H1 (cell line): Measurements from ENCODE around the gene SNF8. TPM values are rescaled to one million over a fixed set of nuclear protein-coding genes. Genes with fewer than 3 reads are reported as not detected.

Experiments
- CTCF ChIA-PET: fragments of 300-600 bp; sonication (Branson Sonifier 250); formaldehyde crosslinking; loops from one replicate; lab custom pipeline; 2021; ENCODE audit not compliant: partially characterized antibody; lab: Charles Lee
- POLR2A ChIA-PET: fragments of 300-600 bp; sonication (Branson Sonifier 250); formaldehyde crosslinking; loops from one replicate; lab custom pipeline; 2021; ENCODE audit warnings: inconsistent platforms; ENCODE audit not compliant: partially characterized antibody; lab: Charles Lee
- DNase-seq, 2 experiments: peaks; one replicate each; pipeline versions ENCODE4 v3.0.0 to v3.0.0-alpha.2; 2010 to 2022; ENCODE audit warnings: low spot score in 2 of 2, low read depth in 1 of 2, mixed read lengths in 1 of 2
- FAIRE-seq: peaks from 2 replicates; lab custom pipeline; 2011; peaks lifted over from hg19 to GRCh38; lab: Jason Lieb, UNC
- H2AFZ ChIP-seq: 2 replicates; pipeline ENCODE4 v1.8.1; 2012; ENCODE audit warnings: low read length, inconsistent platforms
- H2AK5ac ChIP-seq: 2 replicates; pipeline ENCODE4 v1.6.1; 2013; ENCODE audit warnings: low read depth, low read length
- H2BK120ac ChIP-seq: replicated peaks from 2 replicates; pipeline ENCODE3; 2013; ENCODE audit warnings: low read depth, low read length, inconsistent platforms
- H2BK12ac ChIP-seq: 2 replicates; pipeline ENCODE4 v1.6.1; 2013; ENCODE audit warnings: low read depth, low read length
- H2BK15ac ChIP-seq: 2 replicates; pipeline ENCODE4 v1.6.1; 2013; ENCODE audit warnings: low read length
- H2BK20ac ChIP-seq: 2 replicates; pipeline ENCODE4 v1.6.1; 2013; ENCODE audit warnings: low read length
- H2BK5ac ChIP-seq: 2 replicates; pipeline ENCODE4 v1.6.1; 2013; ENCODE audit warnings: low read depth, low read length
- H3K14ac ChIP-seq: 2 replicates; pipeline ENCODE4 v1.6.1; 2013; ENCODE audit warnings: inconsistent platforms; ENCODE audit not compliant: insufficient read length
- H3K18ac ChIP-seq: 2 replicates; pipeline ENCODE4 v1.6.1; 2013; ENCODE audit warnings: low read length; ENCODE audit errors: extremely low read depth
- H3K23ac ChIP-seq: 2 replicates; pipeline ENCODE4 v1.6.1; 2013; ENCODE audit warnings: inconsistent platforms; ENCODE audit not compliant: insufficient read length
- H3K23me2 ChIP-seq: 2 replicates; pipeline ENCODE4 v1.6.1; 2013; ENCODE audit warnings: low read depth, low read length
- H3K27ac ChIP-seq: 2 replicates; pipeline ENCODE4 v1.6.1; 2011; ENCODE audit warnings: low read depth, low read length, inconsistent platforms
- H3K27me3 ChIP-seq, 4 experiments: replicated peaks in 1 of 4; 1 replicate in 1 of 4; 2 replicates in 3 of 4; pipeline versions ENCODE4 v1.6.1 to v1.8.1; 2011 to 2013; ENCODE audit warnings: low read length in 3 of 4, mild to moderate bottlenecking in 3 of 4, inconsistent platforms in 2 of 4, mixed read lengths in 2 of 4, moderate library complexity in 1 of 4; ENCODE audit not compliant: control insufficient read depth in 3 of 4, insufficient read depth in 3 of 4; ENCODE audit errors: extremely low read depth in 1 of 4
- H3K36me3 ChIP-seq, 4 experiments: 2 replicates each; pipeline versions ENCODE4 v1.6.1 to v1.8.1; 2011 to 2013; ENCODE audit warnings: mild to moderate bottlenecking in 4 of 4, low read length in 3 of 4, moderate library complexity in 2 of 4, control low read depth in 1 of 4, inconsistent platforms in 1 of 4; ENCODE audit not compliant: insufficient read depth in 4 of 4, control insufficient read depth in 2 of 4
- H3K4ac ChIP-seq: replicated peaks from 2 replicates; pipeline ENCODE3; 2013; ENCODE audit warnings: low read length, low read depth, mixed read lengths, inconsistent platforms; ENCODE audit not compliant: insufficient read length
- H3K4me1 ChIP-seq, 4 experiments: replicated peaks in 1 of 4; 1 replicate in 1 of 4; 2 replicates in 3 of 4; pipeline versions ENCODE4 v1.6.1 to v1.8.1; 2011 to 2013; ENCODE audit warnings: low read length in 3 of 4, inconsistent platforms in 2 of 4, mixed read lengths in 1 of 4; ENCODE audit not compliant: insufficient read depth in 4 of 4, control insufficient read depth in 3 of 4
- H3K4me2 ChIP-seq, 2 experiments: 2 replicates each; pipeline versions ENCODE4 v1.6.1 to v1.8.1; 2011 to 2013; ENCODE audit warnings: low read depth in 2 of 2, low read length in 2 of 2, control low read depth in 1 of 2, inconsistent platforms in 1 of 2, mild to moderate bottlenecking in 1 of 2; ENCODE audit not compliant: insufficient read depth in 1 of 2
- H3K4me3 ChIP-seq, 4 experiments: fragments of 200-600, 300-600 bp in 1 of 4; sonication (generic), shearing (Covaris generic), sonication (Bioruptor Twin) in 1 of 4; 2 replicates each; pipeline versions ENCODE4 v1.5.1 to v1.8.1; 2011 to 2016; ENCODE audit warnings: low read length in 4 of 4, low read depth in 3 of 4, control low read depth in 2 of 4, inconsistent platforms in 2 of 4, mild to moderate bottlenecking in 2 of 4, mixed read lengths in 1 of 4, moderate library complexity in 1 of 4; ENCODE audit not compliant: insufficient read depth in 2 of 4; ENCODE audit errors: extremely low read depth in 1 of 4
- H3K56ac ChIP-seq: replicated peaks from 2 replicates; pipeline ENCODE3; 2013; ENCODE audit warnings: low read depth, mild to moderate bottlenecking, mixed read lengths, low read length, inconsistent platforms; ENCODE audit not compliant: insufficient read length
- H3K79me1 ChIP-seq: 2 replicates; pipeline ENCODE4 v1.6.1; 2013; ENCODE audit warnings: low read depth, low read length, control low read depth
- H3K79me2 ChIP-seq, 2 experiments: 2 replicates each; pipeline versions ENCODE4 v1.6.1 to v1.8.1; 2012 to 2013; ENCODE audit warnings: low read length in 2 of 2, mild to moderate bottlenecking in 2 of 2, inconsistent platforms in 1 of 2; ENCODE audit not compliant: insufficient read depth in 2 of 2, control insufficient read depth in 1 of 2
- H3K9ac ChIP-seq, 4 experiments: replicated peaks in 1 of 4; 1 replicate in 1 of 4; 2 replicates in 3 of 4; pipeline versions ENCODE4 v1.6.1 to v1.8.1; 2011 to 2013; ENCODE audit warnings: low read depth in 3 of 4, low read length in 3 of 4, control low read depth in 2 of 4, mild to moderate bottlenecking in 2 of 4, moderate library complexity in 2 of 4, inconsistent platforms in 1 of 4; ENCODE audit errors: extremely low read depth in 1 of 4
- H3K9me3 ChIP-seq, 2 experiments: 2 replicates each; pipeline versions ENCODE4 v1.6.1 to v1.8.1; 2012 to 2013; ENCODE audit warnings: mild to moderate bottlenecking in 2 of 2, moderate library complexity in 2 of 2, control low read depth in 1 of 2, inconsistent platforms in 1 of 2, low read depth in 1 of 2, low read length in 1 of 2, mixed read lengths in 1 of 2; ENCODE audit not compliant: insufficient read depth in 2 of 2
- H4K20me1 ChIP-seq, 2 experiments: replicated peaks in 1 of 2; 2 replicates each; pipeline versions ENCODE3 to v1.8.1; 2011 to 2013; ENCODE audit warnings: inconsistent platforms in 2 of 2, low read length in 2 of 2, mild to moderate bottlenecking in 1 of 2; ENCODE audit not compliant: insufficient read depth in 2 of 2, control insufficient read depth in 1 of 2
- H4K5ac ChIP-seq: 2 replicates; pipeline ENCODE4 v1.6.1; 2013; ENCODE audit warnings: low read length, low read depth, mixed read lengths, inconsistent platforms; ENCODE audit not compliant: insufficient read length
- H4K8ac ChIP-seq: 2 replicates; pipeline ENCODE4 v1.8.0; 2013; ENCODE audit warnings: mild to moderate bottlenecking, moderate library complexity, low read length, inconsistent platforms; ENCODE audit not compliant: insufficient read depth; ENCODE audit errors: extremely low read depth
- H4K91ac ChIP-seq: replicated peaks from 2 replicates; pipeline ENCODE3; 2013; ENCODE audit warnings: low read length, mixed read lengths, inconsistent platforms; ENCODE audit not compliant: insufficient read length
- CTCF ChIP-seq, 3 experiments: IDR thresholded peaks; 1 replicate in 2 of 3; 2 replicates in 1 of 3; pipeline versions ENCODE4 v1.5.1 to v1.6.1; 2011; ENCODE audit warnings: low read length in 3 of 3, mild to moderate bottlenecking in 3 of 3, inconsistent platforms in 2 of 3, low read depth in 1 of 3, moderate library complexity in 1 of 3; ENCODE audit not compliant: insufficient read depth in 1 of 3; ENCODE audit errors: control extremely low read depth in 1 of 3
- EGR1 ChIP-seq: IDR thresholded peaks from 2 replicates; pipeline ENCODE4 v1.6.1; 2011; ENCODE audit warnings: low read depth, low read length, borderline replicate concordance
- RAD21 ChIP-seq, 2 experiments: IDR thresholded peaks in 1 of 2; conservative IDR thresholded peaks in 1 of 2; 2 replicates each; pipeline ENCODE4 v1.6.1; 2011; ENCODE audit warnings: low read depth in 2 of 2, low read length in 2 of 2, improper control_type of control experiment in 1 of 2, inconsistent platforms in 1 of 2, mild to moderate bottlenecking in 1 of 2, moderate library complexity in 1 of 2
- SIN3A ChIP-seq, 2 experiments: IDR thresholded peaks in 1 of 2; conservative IDR thresholded peaks in 1 of 2; 2 replicates each; pipeline ENCODE4 v1.6.1; 2011 to 2012; ENCODE audit warnings: low read length in 2 of 2, improper control_type of control experiment in 1 of 2, low read depth in 1 of 2, mild to moderate bottlenecking in 1 of 2
- SP2 ChIP-seq: IDR thresholded peaks from 2 replicates; pipeline ENCODE4 v1.6.1; 2012; ENCODE audit warnings: mild to moderate bottlenecking, low read length, inconsistent platforms
- TEAD4 ChIP-seq: IDR thresholded peaks from 2 replicates; pipeline ENCODE4 v1.6.1; 2012; ENCODE audit warnings: low read depth, low read length, inconsistent platforms, mixed read lengths
- YY1 ChIP-seq: IDR thresholded peaks from 2 replicates; pipeline ENCODE4 v1.6.1; 2011; ENCODE audit warnings: low read depth, mild to moderate bottlenecking, low read length
- WGBS, 2 experiments: shearing (Covaris generic) in 1 of 2; methylation state at CpG; one replicate each; pipeline versions ENCODE4 v1.1.6 to v1.1.7; 2013 to 2015; ENCODE audit warnings: low lambda C conversion rate in 2 of 2, mixed read lengths in 2 of 2, inconsistent platforms in 1 of 2, low coverage in 1 of 2, missing lambda C conversion rate in 1 of 2; ENCODE audit not compliant: insufficient replicate concordance in 2 of 2, insufficient coverage in 1 of 2, insufficient read length in 1 of 2; ENCODE audit errors: extremely low coverage in 1 of 2, missing lambda C conversion rate in 1 of 2; 5-methylcytosine and 5-hydroxymethylcytosine counted together
- polyA plus RNA-seq, 7 experiments: library from polyadenylated mRNA; depleted of rRNA in 3 of 7; stranded (reverse) in 5 of 7; unstranded in 2 of 7; fragments of >200 nt in 5 of 7; fragments of 200-250 nt in 2 of 7; gene quantifications; 1 replicate in 5 of 7; 2 replicates in 1 of 7; 4 replicates in 1 of 7; pipeline versions ENCODE4 v1.2.1 to v1.2.3, GENCODE V29; 2011 to 2013; ENCODE audit warnings: missing spikeins in 2 of 7, mixed read lengths in 2 of 7
- total RNA-seq: library from RNA; stranded (reverse); fragmentation: NEBNext Ultra II Directional; extraction: Animal tissue kit (Norgen Biotek cat#: 25700); gene quantifications from 2 replicates; pipeline ENCODE4 v1.2.1, GENCODE V29; 2021
- TF ChIP-seq, protein P1 (sequence below): IDR thresholded peaks from 2 replicates; pipeline ENCODE4 v1.6.1; 2012; ENCODE audit warnings: inconsistent platforms

SNF8 gene
- total and polyA plus RNA-seq, 2 of the 8 experiments (the other 6 are each of a cell fraction or from before 2014, with no cell fraction given) = 132 to 133 TPM

DNA sequence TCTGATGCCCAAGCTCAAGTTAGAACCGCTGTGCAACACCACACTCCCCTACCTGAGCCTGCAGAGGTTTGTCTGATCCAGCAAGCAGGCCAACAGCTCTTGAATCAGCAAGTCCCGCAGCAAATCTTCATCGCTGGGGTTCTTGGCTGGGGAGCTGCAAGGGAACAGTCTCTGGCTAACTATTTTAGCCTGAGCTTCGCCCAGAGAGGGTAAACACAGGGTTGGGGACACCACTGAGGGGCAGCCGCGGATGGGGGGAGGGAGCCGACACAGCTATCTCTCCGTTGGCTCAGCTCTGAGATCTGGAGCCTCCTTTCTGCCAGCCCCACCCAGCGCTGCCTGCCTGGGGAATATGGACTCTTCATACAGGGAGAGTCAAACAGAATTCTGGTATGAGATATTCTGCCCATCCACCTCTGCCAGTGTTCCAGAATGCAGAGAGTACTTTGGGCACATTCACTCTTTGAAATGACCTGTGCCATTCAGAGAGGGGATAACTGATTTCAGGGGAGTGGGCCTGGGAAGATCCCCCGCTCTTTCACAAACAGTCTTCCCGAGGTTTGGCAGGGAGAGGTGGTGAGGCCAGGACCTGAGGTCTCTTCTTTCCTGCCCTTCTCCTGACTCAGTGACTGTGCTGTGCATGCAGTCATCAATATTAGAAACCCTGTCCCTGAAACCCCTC, 16.3 kb upstream of the SNF8 start:
- Histone ChIP-seq H3K56ac (no peak overlapping the region), H2BK15ac (no peak overlapping the region; the same call in 1 of the 2 replicates), H3K23me2 (no peaks in the 10 kb centered on the region; the same call in 1 of the 2 replicates), H4K5ac (no peak overlapping the region), H3K9me3 (no peaks in the 10 kb centered on the region), H2AK5ac (no peak overlapping the region), H3K4me1 (peaks cover 8 to 17% (median 13%) of the 10 kb centered on the region in 4 experiments; a peak in 6 of 7 replicates), H3K27me3 (no peaks in the 10 kb centered on the region; a peak in 1 of 7 replicates), H4K91ac (peak overlapping the region; percentile 76), H4K20me1 (no peaks in the 10 kb centered on the region), H3K18ac (peak overlapping the region; percentile 89), H3K36me3 (no peaks in the 10 kb centered on the region), H3K79me2 (no peaks in the 10 kb centered on the region), H3K4me3 (peak overlapping the region in 2 of 4 experiments; percentile 14 to 25; a peak in 1 of 8 replicates), H2BK12ac (peak overlapping the region; percentile 89), H3K14ac (no peak overlapping the region), H3K27ac (no peak overlapping the region), H3K79me1 (no peaks in the 10 kb centered on the region), H3K23ac (no peak overlapping the region), H2AFZ (peak overlapping the region; percentile 55; the same call in 1 of the 2 replicates), H3K4ac (no peak overlapping the region), H2BK20ac (peak overlapping the region; percentile 87; the same call in 1 of the 2 replicates), H3K4me2 (peak overlapping the region; percentile 54 to 56), H4K8ac (peak overlapping the region; percentile 76; the same call in 1 of the 2 replicates), H3K9ac (peak overlapping the region in 2 of 4 experiments; percentile 14 to 25; a peak in 1 of 7 replicates), H2BK5ac (peak overlapping the region; percentile 61), H2BK120ac (peak overlapping the region; percentile 35)
- ChIA-PET CTCF (interaction anchor here (0.6 to 7.1 kb wide), 19 partner anchors 7 to 112 kb away, joined by 3 to 64 read pairs (median 4); no protein-coding TSS in a partner anchor), POLR2A (interaction anchor here (0.7 to 4.6 kb wide), 19 partner anchors 10 to 225 kb away, joined by 3 to 41 read pairs (median 3); partner anchors contain the start of genes IGF2BP1 and SNF8)
- WGBS, 2 experiments = 40% methylated on average over 11 of the region's 11 CpGs; no CpG with 5 or more reads in 1 of the 2 experiments
- FAIRE-seq (no peak), DNase-seq (peak in 1 of 2 experiments; percentile 65)
- TF ChIP-seq RAD21 (IDR thresholded peaks at IDR 0.05 in 1 of 2, conservative IDR thresholded peaks at IDR 0.05 in 1 of 2; ENCODE audit: low read depth in 2 of 2, low read length in 2 of 2) = no peak
- no peak for TF ChIP-seq CTCF (IDR thresholded peaks at IDR 0.05; ENCODE audit: control extremely low read depth in 1 of 3, insufficient read depth in 1 of 3, low read depth in 1 of 3, low read length in 3 of 3)
- TF ChIP-seq, protein P1, sequence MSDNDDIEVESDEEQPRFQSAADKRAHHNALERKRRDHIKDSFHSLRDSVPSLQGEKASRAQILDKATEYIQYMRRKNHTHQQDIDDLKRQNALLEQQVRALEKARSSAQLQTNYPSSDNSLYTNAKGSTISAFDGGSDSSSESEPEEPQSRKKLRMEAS = 0 out of 2 replicates have a peak, but pooled peaks have one; percentile 12
- no peak for TF ChIP-seq SP2
- TF ChIP-seq TEAD4 = no peak
- no peak for TF ChIP-seq YY1
- no peak for TF ChIP-seq SIN3A (conservative IDR thresholded peaks at IDR 0.05 in 1 of 2, IDR thresholded peaks at IDR 0.05 in 1 of 2; ENCODE audit: low read depth in 1 of 2, low read length in 2 of 2)
- TF ChIP-seq EGR1 = no peak
